NOMO-1 treated with dmso at 0.1 percent for 144 hours (cell line): ENCODE results near the gene HERC2.
A peak's percentile ranks its signal among the peaks of the same experiment; 100 is the strongest.
"Not testable (repeated sequence)": the region's sequence is repeated elsewhere in the genome, so short reads cannot be mapped to it uniquely, and the experiment has no call there.

Experiments used
- DNase-seq: peaks from one replicate; lab custom pipeline; 2025; ENCODE audit not compliant: unreplicated experiment; lab: John Stamatoyannopoulos, UW

Gene HERC2

GRCh38 chr15:28182216-28182615 is 139.8 kb downstream of the HERC2 start:
- no peak for DNase-seq

- no peak for DNase-seq
Observed at GRCh38 chr15:28181366-28181765, 140.6 kb downstream of the HERC2 start.

- no peak for DNase-seq
Observed at GRCh38 chr15:28179270-28179669, 142.7 kb downstream of the HERC2 start.

GRCh38 chr15:28178727-28179126 is 143.3 kb downstream of the HERC2 start:
- DNase-seq: no peak

- no peak for DNase-seq
Observed at GRCh38 chr15:28178290-28178689, 143.7 kb downstream of the HERC2 start.

GRCh38 chr15:28169366-28169765 is 152.6 kb downstream of the HERC2 start:
- no peak for DNase-seq

- DNase-seq: not testable (repeated sequence)
Observed at GRCh38 chr15:28168405-28169121, 153.4 kb downstream of the HERC2 start.

- no peak for DNase-seq
Observed at GRCh38 chr15:28167042-28167441, 154.9 kb downstream of the HERC2 start.

GRCh38 chr15:28165791-28166190 is 156.2 kb downstream of the HERC2 start:
- DNase-seq: no peak

- no peak for DNase-seq
Observed at GRCh38 chr15:28164876-28165275, 157.1 kb downstream of the HERC2 start.

GRCh38 chr15:28154283-28154682 is 167.7 kb downstream of the HERC2 start:
- no peak for DNase-seq

GRCh38 chr15:28153492-28154119 is 168.4 kb downstream of the HERC2 start:
- no peak for DNase-seq

- not testable (repeated sequence) for DNase-seq
Observed at GRCh38 chr15:28152538-28152923, 169.4 kb downstream of the HERC2 start.

- DNase-seq: not testable (repeated sequence)
Observed at GRCh38 chr15:28151864-28152537, 170.0 kb downstream of the HERC2 start.

- no peak for DNase-seq
Observed at GRCh38 chr15:28147801-28148200, 174.2 kb downstream of the HERC2 start.

GRCh38 chr15:28145419-28145818 is 176.6 kb downstream of the HERC2 start:
- DNase-seq: not testable (repeated sequence)

- DNase-seq: no peak
Observed at GRCh38 chr15:28140062-28140461, 181.9 kb downstream of the HERC2 start.

- not testable (repeated sequence) for DNase-seq
Observed at GRCh38 chr15:28137408-28138039, 184.5 kb downstream of the HERC2 start.

- peak; percentile 8 for DNase-seq
Observed at GRCh38 chr15:28136236-28136904, 185.6 kb downstream of the HERC2 start.

- DNase-seq: no peak
Observed at GRCh38 chr15:28133281-28133680, 188.7 kb downstream of the HERC2 start.
